KBM-7 (cell line): ENCODE data around the gene ATG101.
"Not testable (repeated sequence)": the region's sequence is repeated elsewhere in the genome, so short reads cannot be mapped to it uniquely, and the experiment has no call there.

ENCODE experiments used
- DNase-seq: peaks from one replicate; pipeline ENCODE4 v3.0.0-alpha.2; 2015
- in situ Hi-C: fragments of 300-500 bp; cut with MboI; formaldehyde crosslinking; loops from 2 replicates; pipeline ENCODE4 v1.14.3; 2020; ENCODE audit warnings: low sequenced_read_pairs, low pct_unique_long_range_greater_than_20kb, mixed read lengths

ATG101 gene

GRCh38 chr12:52087961-52088820 is 18.4 kb downstream of the ATG101 start:
- DNase-seq = no peak
- in situ Hi-C loops = loop anchor here (10.0 kb wide), 1 partner anchor 53 kb away; no protein-coding TSS in a partner anchor

- no peak for DNase-seq
These were observed 19.7 kb downstream of the ATG101 start for GRCh38 chr12:52089491-52089890.

GRCh38 chr12:52090291-52090690 is 20.5 kb downstream of the ATG101 start:
- in situ Hi-C loops = no loop called here
- DNase-seq = no peak

More at GRCh38 chr12:52089491-52089890, 19.7 kb downstream of the ATG101 start:
- in situ Hi-C loops = loop anchor here (10.0 kb wide), 1 partner anchor 55 kb away; no protein-coding TSS in a partner anchor

GRCh38 chr12:52091061-52091460 is 21.3 kb downstream of the ATG101 start:
- in situ Hi-C loops = no loop called here
- DNase-seq = no peak

- no peak for DNase-seq
- in situ Hi-C loops = no loop called here
These were observed 22.1 kb downstream of the ATG101 start for GRCh38 chr12:52091869-52092268.

- DNase-seq = no peak
- in situ Hi-C loops = no loop called here
These were observed 23.6 kb downstream of the ATG101 start for GRCh38 chr12:52093346-52093745.

GRCh38 chr12:52096332-52097044 is 26.7 kb downstream of the ATG101 start:
- in situ Hi-C loops = no loop called here
- DNase-seq = no peak

DNA sequence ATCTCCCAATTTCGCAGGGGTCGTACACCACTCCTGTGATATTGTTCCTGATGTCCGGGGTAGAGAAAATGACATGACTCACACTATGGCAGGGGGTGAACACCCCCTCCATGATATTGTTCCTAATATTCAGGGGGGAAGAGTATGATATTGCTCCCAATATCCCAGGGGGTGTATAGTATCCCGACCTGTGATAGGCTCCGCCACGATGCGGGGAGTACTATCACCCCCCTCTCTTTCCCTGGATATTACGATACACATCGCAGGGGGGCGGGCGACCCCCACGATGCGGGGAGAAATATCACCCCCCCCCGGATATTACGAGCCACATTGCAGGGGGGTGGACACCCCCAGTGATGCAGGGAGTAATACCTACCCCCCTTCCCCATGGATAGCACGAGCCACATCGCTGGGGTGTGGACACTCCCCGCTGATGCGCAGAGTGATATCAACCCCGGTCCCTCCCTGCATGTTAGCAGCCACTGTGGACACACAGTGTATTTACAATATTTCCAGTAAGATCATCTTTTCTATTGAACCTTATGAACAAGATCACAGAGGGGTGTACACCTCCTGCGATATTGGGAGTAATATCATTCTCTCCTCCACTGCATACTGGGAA is 27.4 kb downstream of the ATG101 start:
- in situ Hi-C loops = no loop called here
- no peak for DNase-seq

DNA sequence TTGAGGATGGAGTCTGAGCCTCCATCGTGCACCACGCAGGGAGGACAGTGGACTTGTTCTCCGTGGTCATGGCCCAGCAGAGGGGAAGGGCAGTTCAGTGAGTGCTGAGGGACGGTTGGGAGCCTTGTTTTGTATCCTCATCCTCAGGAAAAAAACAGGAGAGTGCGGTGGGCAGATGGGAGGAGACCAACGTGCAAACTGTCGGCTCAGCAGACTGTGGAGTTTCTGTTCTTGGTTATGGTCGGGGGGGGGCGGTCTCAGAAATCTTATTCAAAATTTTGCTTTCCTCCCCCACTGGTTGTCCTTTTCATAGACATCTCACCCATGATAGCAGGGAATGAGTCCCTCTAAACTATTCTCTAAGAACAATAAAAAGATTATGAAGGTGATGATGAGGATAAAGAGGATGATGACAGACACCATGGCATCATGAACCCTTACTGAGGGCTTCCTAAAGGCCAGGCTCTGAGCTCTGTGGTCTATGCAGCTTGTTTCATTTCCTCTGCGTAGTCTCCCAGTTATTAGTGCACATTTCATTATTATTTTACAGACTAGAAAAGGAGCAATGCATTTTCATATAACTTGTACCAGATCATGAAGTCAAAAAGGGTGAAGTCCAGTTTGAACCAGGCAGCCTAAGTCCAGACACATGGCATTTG is 34.8 kb downstream of the ATG101 start:
- DNase-seq, in situ Hi-C loops: not testable (repeated sequence)

DNA sequence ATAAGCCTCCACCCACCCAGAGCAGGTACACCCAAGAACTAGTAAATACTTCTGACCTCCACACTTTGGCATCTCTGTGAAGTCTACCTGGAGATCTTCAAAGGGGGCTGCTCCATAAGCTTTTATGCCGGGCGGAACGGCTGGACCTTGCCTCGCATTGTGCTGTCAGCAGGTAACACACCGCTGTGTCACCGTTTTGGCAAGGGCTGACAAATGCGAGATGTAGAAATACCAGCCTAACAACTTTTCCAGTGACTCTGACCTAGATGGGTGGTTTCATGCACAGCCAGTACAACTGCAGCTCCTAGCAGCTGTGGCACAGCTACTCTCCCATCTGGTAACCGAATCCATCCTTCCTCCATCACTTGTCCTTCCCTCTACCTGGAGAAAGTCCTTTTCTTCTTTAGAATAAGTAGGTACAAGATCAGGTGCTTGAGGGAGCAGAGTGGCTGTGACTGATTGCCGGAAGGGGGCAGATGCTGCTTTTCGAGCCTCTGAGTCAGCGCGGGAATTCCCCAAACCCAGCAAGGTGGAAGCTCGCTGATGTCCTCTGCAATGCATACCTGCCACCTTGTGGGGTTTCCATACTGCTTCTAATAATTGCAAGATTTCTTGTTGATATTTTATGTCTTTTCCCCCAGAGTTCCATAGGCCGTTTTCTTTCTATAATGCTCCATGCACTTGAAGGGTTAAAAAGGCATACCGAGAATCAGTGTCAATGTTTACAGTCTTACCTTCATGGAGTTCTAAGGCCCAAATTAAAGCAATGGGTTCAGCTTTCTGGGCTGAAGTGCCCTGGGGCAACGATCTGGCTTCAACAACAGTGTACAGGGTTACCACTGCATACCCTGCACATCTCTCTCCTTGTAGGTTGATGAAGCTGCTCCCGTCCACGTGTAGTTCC is 46.7 kb downstream of the ATG101 start:
- in situ Hi-C loops, DNase-seq: not testable (repeated sequence)

DNA sequence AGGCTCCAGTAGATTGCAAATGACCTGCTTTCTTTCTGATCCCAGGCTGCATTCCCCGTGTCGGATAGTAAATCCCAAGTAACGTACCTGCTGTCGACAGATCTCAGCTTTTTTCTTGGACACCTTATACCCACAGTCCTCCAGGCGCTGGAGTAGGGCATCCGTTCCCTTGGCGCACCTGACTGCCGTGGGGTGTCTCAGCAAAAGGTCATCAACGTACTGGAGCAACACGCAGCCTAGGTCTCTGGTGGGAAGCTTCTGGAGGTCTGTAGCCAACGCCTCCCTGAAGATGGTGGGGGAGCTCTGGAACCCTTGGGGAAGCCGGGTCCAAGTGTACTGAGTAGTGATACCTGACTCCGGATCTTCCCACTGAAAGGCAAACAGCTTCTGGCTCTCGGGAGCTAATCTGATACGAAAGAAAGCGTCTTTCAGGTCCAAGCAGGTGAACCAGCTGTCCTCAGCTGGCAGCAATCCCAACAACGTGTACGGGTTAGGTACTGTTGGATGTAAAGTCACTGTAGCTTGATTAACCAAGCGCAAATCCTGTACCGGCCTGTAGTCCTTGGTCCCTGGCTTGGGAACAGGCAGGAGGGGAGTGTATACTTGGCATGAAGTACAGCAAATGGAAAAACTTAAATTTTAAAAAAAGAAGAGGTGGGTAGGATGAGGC is 48.2 kb downstream of the ATG101 start:
- in situ Hi-C loops, DNase-seq: not testable (repeated sequence)

GRCh38 chr12:52119398-52120254 is 49.8 kb downstream of the ATG101 start:
- peak; percentile 54 for DNase-seq
- in situ Hi-C loops = no loop called here

- in situ Hi-C loops = no loop called here
- no peak for DNase-seq
These were observed 51.4 kb downstream of the ATG101 start for GRCh38 chr12:52120951-52121823.

GRCh38 chr12:52121824-52122539 is 52.2 kb downstream of the ATG101 start:
- DNase-seq = peak; percentile 49
- in situ Hi-C loops = no loop called here

- in situ Hi-C loops = no loop called here
- DNase-seq = no peak
These were observed 52.7 kb downstream of the ATG101 start for GRCh38 chr12:52122540-52122871.

DNA sequence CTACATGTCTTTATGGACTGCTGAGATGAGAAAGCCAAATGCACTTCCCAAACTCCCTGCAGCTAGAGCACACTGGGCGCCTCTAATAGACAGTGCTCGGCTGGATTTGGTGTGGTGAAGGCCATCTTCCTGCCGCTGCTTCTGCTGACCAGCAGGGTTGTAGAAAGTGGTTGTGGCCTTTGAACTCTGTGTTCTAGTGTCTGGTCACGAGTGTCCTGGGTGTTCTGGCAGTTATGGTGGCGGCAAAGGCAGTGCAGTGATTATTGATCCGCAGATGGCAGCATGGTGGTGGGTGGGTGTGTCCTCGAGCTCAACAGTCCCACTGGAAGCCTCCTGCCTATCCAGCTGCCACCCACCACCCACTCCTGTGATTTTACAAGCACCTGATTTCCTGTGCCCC is 53.1 kb downstream of the ATG101 start:
- no peak for DNase-seq
- in situ Hi-C loops = no loop called here
